Keratinocyte (primary cell): Measurements from ENCODE around the gene USP31. TPM values are rescaled to one million over a fixed set of nuclear protein-coding genes. Genes with fewer than 3 reads are reported as not detected.

Experiments
- DNase-seq: peaks from one replicate; pipeline ENCODE4 v3.0.0-alpha.2; 2011; ENCODE audit warnings: low read depth, missing footprints, low spot score
- FAIRE-seq: peaks from 2 replicates; lab custom pipeline; 2011; peaks lifted over from hg19 to GRCh38; lab: Jason Lieb, UNC
- H2AFZ ChIP-seq: 2 replicates; pipeline ENCODE4 v1.6.0; 2012; ENCODE audit warnings: low read length, control low read depth, inconsistent platforms; ENCODE audit not compliant: control insufficient read depth
- H3K27ac ChIP-seq: 2 replicates; pipeline ENCODE4 v1.5.1; 2011; ENCODE audit warnings: low read length; ENCODE audit not compliant: control insufficient read depth, insufficient read depth
- H3K27me3 ChIP-seq: 3 replicates; pipeline ENCODE4 v1.6.0; 2011; ENCODE audit warnings: low read length; ENCODE audit not compliant: control insufficient read depth, insufficient read depth; ENCODE audit errors: extremely low read depth
- H3K36me3 ChIP-seq, 2 experiments: 2 replicates in 1 of 2; 3 replicates in 1 of 2; pipeline ENCODE4 v1.5.1; 2011; ENCODE audit warnings: low read length in 2 of 2, mild to moderate bottlenecking in 1 of 2; ENCODE audit not compliant: control insufficient read depth in 2 of 2, insufficient read depth in 2 of 2; ENCODE audit errors: extremely low read depth in 1 of 2
- H3K4me1 ChIP-seq: 3 replicates; pipeline ENCODE4 v1.5.1; 2011; ENCODE audit warnings: low read length; ENCODE audit not compliant: control insufficient read depth, insufficient read depth; ENCODE audit errors: extremely low read depth
- H3K4me2 ChIP-seq: 3 replicates; pipeline ENCODE4 v1.6.0; 2011; ENCODE audit warnings: low read depth, low read length; ENCODE audit not compliant: control insufficient read depth, insufficient read depth; ENCODE audit errors: extremely low read depth
- H3K4me3 ChIP-seq, 3 experiments: fragments of 200-600 bp in 1 of 3; sonication (generic) in 1 of 3; 2 replicates in 2 of 3; 3 replicates in 1 of 3; pipeline ENCODE4 v1.5.1; 2011 to 2016; ENCODE audit warnings: low read length in 3 of 3, mild to moderate bottlenecking in 3 of 3, control low read depth in 2 of 3, inconsistent platforms in 1 of 3, low read depth in 1 of 3, mixed read lengths in 1 of 3, mixed run types in 1 of 3, moderate library complexity in 1 of 3; ENCODE audit not compliant: control insufficient read depth in 2 of 3, insufficient read depth in 2 of 3; ENCODE audit errors: extremely low read depth in 1 of 3
- H3K79me2 ChIP-seq: 2 replicates; pipeline ENCODE4 v1.6.0; 2012; ENCODE audit warnings: low read length; ENCODE audit not compliant: control insufficient read depth, insufficient read depth
- H3K9ac ChIP-seq: 3 replicates; pipeline ENCODE4 v1.6.0; 2011; ENCODE audit warnings: low read length; ENCODE audit not compliant: control insufficient read depth, insufficient read depth; ENCODE audit errors: extremely low read depth
- H3K9me1 ChIP-seq: 3 replicates; pipeline ENCODE4 v1.6.0; 2011; ENCODE audit warnings: low read length; ENCODE audit not compliant: control insufficient read depth, insufficient read depth; ENCODE audit errors: extremely low read depth
- H3K9me3 ChIP-seq: 2 replicates; pipeline ENCODE4 v1.5.1; 2012; ENCODE audit warnings: low read depth, low read length; ENCODE audit not compliant: control insufficient read depth
- H4K20me1 ChIP-seq: 3 replicates; pipeline ENCODE4 v1.6.0; 2011; ENCODE audit warnings: low read length; ENCODE audit not compliant: control insufficient read depth, insufficient read depth; ENCODE audit errors: extremely low read depth
- EZH2 ChIP-seq: IDR thresholded peaks from one replicate; pipeline ENCODE4 v1.6.1; 2012; ENCODE audit warnings: inconsistent platforms, mild to moderate bottlenecking, low read length, moderate library complexity
- dilution Hi-C: fragments of 300-500 bp; cut with MboI; formaldehyde crosslinking; loops from one replicate; pipeline ENCODE4 v1.7.0; 2020; ENCODE audit warnings: low sequenced_read_pairs; ENCODE audit not compliant: extremely low pct_ligation_motif_present
- polyA plus RNA-seq, 5 experiments: library from polyadenylated mRNA; depleted of rRNA in 3 of 5; stranded (reverse) in 3 of 5; stranded (forward) in 1 of 5; unstranded in 1 of 5; fragments of >200 nt; gene quantifications; 1 replicate in 1 of 5; 2 replicates in 3 of 5; 3 replicates in 1 of 5; pipeline versions ENCODE4 v1.2.1 to v1.2.3, GENCODE V29; 2011 to 2012; ENCODE audit warnings: missing spikeins in 2 of 5, low read depth in 1 of 5, low replicate concordance in 1 of 5
- TF ChIP-seq, protein P1 (sequence below), 3 experiments: IDR thresholded peaks in 1 of 3; conservative IDR thresholded peaks in 1 of 3; optimal IDR thresholded peaks in 1 of 3; 2 replicates in 2 of 3; 3 replicates in 1 of 3; pipeline versions ENCODE3 to v1.5.1; 2011; ENCODE audit warnings: low read length in 3 of 3, mild to moderate bottlenecking in 3 of 3, moderate library complexity in 2 of 3, control low read depth in 1 of 3, inconsistent platforms in 1 of 3; ENCODE audit not compliant: insufficient read depth in 2 of 3; ENCODE audit errors: extremely low read depth in 1 of 3

The USP31 gene
- polyA plus RNA-seq, 1 donor (not counting 4 experiments of a cell fraction or from before 2014, with no cell fraction given) = 16.3 TPM

DNA sequence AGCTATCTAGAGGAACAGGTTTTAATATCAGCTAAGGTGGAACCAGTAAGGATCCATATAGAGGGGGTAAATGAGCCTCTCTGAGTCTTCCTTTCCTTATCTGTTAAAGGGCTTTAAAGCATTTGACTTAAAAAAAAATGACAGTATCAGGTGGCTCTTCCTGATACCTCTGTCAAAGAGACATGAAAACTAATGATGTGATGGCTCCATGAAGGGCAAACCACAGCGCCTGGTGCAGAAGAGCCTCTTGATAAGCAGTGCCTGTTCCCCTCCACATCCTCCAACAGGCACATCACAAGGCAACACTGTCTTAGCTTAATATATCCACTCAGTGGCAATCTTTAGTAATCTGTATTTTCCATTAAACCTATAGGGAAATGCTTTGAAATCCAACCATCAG is 68.9 kb downstream of the USP31 start:
- peaks cover 32% of the 10 kb centered on the region for H3K4me1 ChIP-seq
- peaks cover 9% of the 10 kb centered on the region for H4K20me1 ChIP-seq
- H3K36me3 ChIP-seq = peaks cover 14 to 36% of the 10 kb centered on the region in 2 experiments
- FAIRE-seq (no peak), DNase-seq (no peak)
- dilution Hi-C loops = no loop called here
- peaks cover 24% of the 10 kb centered on the region for H3K79me2 ChIP-seq
- H3K27me3 ChIP-seq = no peaks in the 10 kb centered on the region
- no peak overlapping the region for H2AFZ ChIP-seq
- H3K9me1 ChIP-seq = no peaks in the 10 kb centered on the region
- no peak overlapping the region for H3K4me2 ChIP-seq
- no peak overlapping the region for H3K4me3 ChIP-seq
- no peaks in the 10 kb centered on the region for H3K9me3 ChIP-seq
- H3K9ac ChIP-seq = no peak overlapping the region
- TF ChIP-seq, protein P1, sequence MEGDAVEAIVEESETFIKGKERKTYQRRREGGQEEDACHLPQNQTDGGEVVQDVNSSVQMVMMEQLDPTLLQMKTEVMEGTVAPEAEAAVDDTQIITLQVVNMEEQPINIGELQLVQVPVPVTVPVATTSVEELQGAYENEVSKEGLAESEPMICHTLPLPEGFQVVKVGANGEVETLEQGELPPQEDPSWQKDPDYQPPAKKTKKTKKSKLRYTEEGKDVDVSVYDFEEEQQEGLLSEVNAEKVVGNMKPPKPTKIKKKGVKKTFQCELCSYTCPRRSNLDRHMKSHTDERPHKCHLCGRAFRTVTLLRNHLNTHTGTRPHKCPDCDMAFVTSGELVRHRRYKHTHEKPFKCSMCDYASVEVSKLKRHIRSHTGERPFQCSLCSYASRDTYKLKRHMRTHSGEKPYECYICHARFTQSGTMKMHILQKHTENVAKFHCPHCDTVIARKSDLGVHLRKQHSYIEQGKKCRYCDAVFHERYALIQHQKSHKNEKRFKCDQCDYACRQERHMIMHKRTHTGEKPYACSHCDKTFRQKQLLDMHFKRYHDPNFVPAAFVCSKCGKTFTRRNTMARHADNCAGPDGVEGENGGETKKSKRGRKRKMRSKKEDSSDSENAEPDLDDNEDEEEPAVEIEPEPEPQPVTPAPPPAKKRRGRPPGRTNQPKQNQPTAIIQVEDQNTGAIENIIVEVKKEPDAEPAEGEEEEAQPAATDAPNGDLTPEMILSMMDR (optimal IDR thresholded peaks at IDR 0.05 in 1 of 3, IDR thresholded peaks at IDR 0.05 in 1 of 3, conservative IDR thresholded peaks at IDR 0.05 in 1 of 3; ENCODE audit: extremely low read depth in 1 of 3, insufficient read depth in 2 of 3, low read length in 3 of 3) = no peak
- no peak for TF ChIP-seq EZH2
- H3K27ac ChIP-seq = peak overlapping the region; percentile 13

DNA sequence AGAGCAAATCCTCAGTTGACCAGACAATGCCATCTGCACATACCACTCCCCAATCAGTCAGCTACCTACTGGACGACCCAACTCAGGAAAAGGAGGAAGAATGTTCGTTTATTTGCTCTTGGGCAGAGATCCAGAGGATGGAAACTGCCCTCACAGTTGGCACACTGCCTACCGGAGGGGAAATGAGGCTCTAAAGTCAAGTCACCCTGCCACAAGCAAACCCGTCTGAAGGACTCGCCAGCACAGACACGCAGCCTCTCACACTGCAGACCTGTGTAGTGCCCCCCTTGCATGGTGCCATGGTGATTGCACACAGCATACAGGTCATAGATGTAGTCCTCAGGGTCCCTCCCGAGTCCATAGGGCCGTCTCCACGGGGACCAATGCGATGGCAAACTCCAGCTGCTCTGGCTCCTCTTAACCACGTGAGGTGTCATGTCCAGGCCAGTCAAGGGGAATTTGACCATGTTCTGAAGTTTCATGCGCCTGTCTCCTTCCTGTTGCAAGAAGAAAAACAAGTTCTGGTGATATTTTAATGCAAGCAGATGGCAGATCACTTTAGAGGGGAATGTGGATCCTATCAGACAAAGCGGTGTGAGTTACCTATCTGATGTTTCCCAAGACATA is 69.5 kb downstream of the USP31 start:
- Histone ChIP-seq H3K27me3 (no peaks in the 10 kb centered on the region), H3K4me2 (no peak overlapping the region), H3K36me3 (peaks cover 17 to 41% of the 10 kb centered on the region in 2 experiments), H3K4me3 (no peak overlapping the region), H2AFZ (no peak overlapping the region), H3K9me1 (no peaks in the 10 kb centered on the region), H3K79me2 (peaks cover 30% of the 10 kb centered on the region), H3K9ac (no peak overlapping the region), H4K20me1 (peaks cover 9% of the 10 kb centered on the region), H3K27ac (peak overlapping the region; percentile 13), H3K4me1 (peaks cover 32% of the 10 kb centered on the region), H3K9me3 (no peaks in the 10 kb centered on the region)
- no peak for DNase-seq
- TF ChIP-seq EZH2 = no peak
- TF ChIP-seq, protein P1 (optimal IDR thresholded peaks at IDR 0.05 in 1 of 3, IDR thresholded peaks at IDR 0.05 in 1 of 3, conservative IDR thresholded peaks at IDR 0.05 in 1 of 3; ENCODE audit: extremely low read depth in 1 of 3, insufficient read depth in 2 of 3, low read length in 3 of 3) = no peak
- FAIRE-seq = peak; percentile 5
- dilution Hi-C loops = no loop called here
